A549 (cell line): ENCODE data around the gene BEX2. TPM values are rescaled to one million over a fixed set of nuclear protein-coding genes. Genes with fewer than 3 reads are reported as not detected.

Experiments used
- ATAC-seq, 2 experiments: fragments of 200-7000 bp in 1 of 2; fragments of >200 bp in 1 of 2; cut with Nextera tagmentation in 1 of 2; cut with Tn5 transposase in 1 of 2; 3 replicates each; pipeline versions ENCODE4 v1.8.0 to v1.9.1; 2018 to 2020; ENCODE audit warnings: mild to moderate bottlenecking in 1 of 2, moderate library complexity in 1 of 2
- CTCF ChIA-PET: fragments of 300-600 bp; sonication (Branson Sonifier 250); formaldehyde crosslinking; extraction: SDS; loops from one replicate; lab custom pipeline; 2021; ENCODE audit warnings: antibody characterized with exemption, inconsistent platforms; lab: Yijun Ruan, JAX
- POLR2A ChIA-PET: fragments of 350-600 bp; formaldehyde crosslinking; extraction: SDS; loops from one replicate; lab custom pipeline; 2021; ENCODE audit warnings: antibody characterized with exemption, inconsistent platforms; lab: Yijun Ruan, JAX
- DNase-seq, 2 experiments: peaks; one replicate each; pipeline versions ENCODE4 v3.0.0 to v3.0.0-alpha.2; 2011 to 2016; ENCODE audit warnings: low read depth in 1 of 2, low spot score in 1 of 2
- FAIRE-seq: peaks from 2 replicates; lab custom pipeline; 2011; peaks lifted over from hg19 to GRCh38; lab: Jason Lieb, UNC
- H3K27ac ChIP-seq, 2 experiments: fragments of >200 bp; sonication (Bioruptor Twin); formaldehyde crosslinking; 3 replicates each; pipeline ENCODE4 v1.5.1; 2016 to 2017
- H3K4me1 ChIP-seq: fragments of >200 bp; sonication (Bioruptor Twin); formaldehyde crosslinking; 3 replicates; pipeline ENCODE4 v1.6.1; 2016
- H3K4me2 ChIP-seq: fragments of >200 bp; sonication (Bioruptor Twin); formaldehyde crosslinking; 3 replicates; pipeline ENCODE4 v1.6.1; 2016
- H3K4me3 ChIP-seq: fragments of >200 bp; sonication (Bioruptor Twin); formaldehyde crosslinking; 3 replicates; pipeline ENCODE4 v1.5.1; 2016
- H3K9me3 ChIP-seq: fragments of >200 bp; sonication (Bioruptor Twin); formaldehyde crosslinking; 3 replicates; pipeline ENCODE4 v1.6.1; 2016
- ATOH8 ChIP-seq: fragments of 250-450 bp; sonication (Bioruptor Pico); IDR thresholded peaks from 2 replicates; pipeline ENCODE4 v1.5.0; 2020; ENCODE audit warnings: low read depth, mild to moderate bottlenecking, moderate library complexity
- BCL3 ChIP-seq: fragments of >200 bp; sonication (Bioruptor Twin); formaldehyde crosslinking; IDR thresholded peaks from 3 replicates; pipeline ENCODE4 v1.6.1; 2016
- BHLHE40 ChIP-seq: IDR thresholded peaks from 2 replicates; pipeline ENCODE4 v1.6.1; 2012; ENCODE audit warnings: low read depth, low read length, inconsistent platforms
- E2F6 ChIP-seq: IDR thresholded peaks from 2 replicates; pipeline ENCODE4 v1.6.1; 2012; ENCODE audit warnings: low read depth, borderline replicate concordance
- EHF ChIP-seq: fragments of 250-450 bp; sonication (Bioruptor Pico); IDR thresholded peaks from 2 replicates; pipeline ENCODE4 v1.5.0; 2020; ENCODE audit warnings: mild to moderate bottlenecking
- ESRRA ChIP-seq: fragments of 150-350 bp; IDR thresholded peaks from 2 replicates; pipeline ENCODE4 v1.6.1; 2014; ENCODE audit warnings: mild to moderate bottlenecking, low read length, borderline replicate concordance
- FOXS1 ChIP-seq: fragments of 250-450 bp; sonication (Bioruptor Pico); IDR thresholded peaks from 2 replicates; pipeline ENCODE4 v1.5.0; 2020; ENCODE audit warnings: mild to moderate bottlenecking, moderate library complexity
- GATA3 ChIP-seq: IDR thresholded peaks from 2 replicates; pipeline ENCODE4 v1.6.1; 2012; ENCODE audit warnings: borderline replicate concordance
- HOXA7 ChIP-seq: fragments of 250-450 bp; sonication (Bioruptor Pico); IDR thresholded peaks from 2 replicates; pipeline ENCODE4 v1.5.0; 2020; ENCODE audit warnings: mild to moderate bottlenecking, moderate library complexity
- HOXB13 ChIP-seq: fragments of 250-450 bp; sonication (Bioruptor Pico); IDR thresholded peaks from 2 replicates; pipeline ENCODE4 v1.5.0; 2020; ENCODE audit warnings: low read depth, mild to moderate bottlenecking, moderate library complexity
- JUN ChIP-seq, 2 experiments: fragments of >200 bp; sonication (Bioruptor Twin); formaldehyde crosslinking; IDR thresholded peaks; 2 replicates in 1 of 2; 3 replicates in 1 of 2; pipeline ENCODE4 v1.6.1; 2016 to 2017
- KDM5A ChIP-seq: fragments of 200-600 bp; sonication (generic); IDR thresholded peaks from 2 replicates; pipeline ENCODE4 v1.6.1; 2016; ENCODE audit warnings: antibody characterized with exemption, mild to moderate bottlenecking
- MYC ChIP-seq: IDR thresholded peaks from 2 replicates; pipeline ENCODE4 v1.6.1; 2012; ENCODE audit warnings: mild to moderate bottlenecking, inconsistent platforms, low read length, improper control_type of control experiment, borderline replicate concordance
- PBX3 ChIP-seq: IDR thresholded peaks from 2 replicates; pipeline ENCODE4 v1.6.1; 2012
- PHF8 ChIP-seq: fragments of 200-600 bp; sonication (generic); IDR thresholded peaks from 2 replicates; pipeline ENCODE4 v1.6.1; 2016; ENCODE audit warnings: low read depth, mild to moderate bottlenecking, antibody characterized with exemption, moderate library complexity, borderline replicate concordance
- POLR2A ChIP-seq: IDR thresholded peaks from 2 replicates; pipeline ENCODE4 v1.6.1; 2012; ENCODE audit warnings: mild to moderate bottlenecking, low read length
- RAD21 ChIP-seq, 2 experiments: fragments of >200 bp in 1 of 2; sonication (Bioruptor Twin) in 1 of 2; formaldehyde crosslinking in 1 of 2; IDR thresholded peaks in 1 of 2; conservative IDR thresholded peaks in 1 of 2; 2 replicates in 1 of 2; 3 replicates in 1 of 2; pipeline ENCODE4 v1.6.1; 2012 to 2018; ENCODE audit warnings: inconsistent platforms in 1 of 2
- RCOR1 ChIP-seq: fragments of 150-350 bp; IDR thresholded peaks from 2 replicates; pipeline ENCODE4 v1.6.1; 2014; ENCODE audit warnings: antibody characterized with exemption, low read length, low read depth
- SREBF2 ChIP-seq: fragments of 450-650 bp; IDR thresholded peaks from 2 replicates; pipeline ENCODE4 v1.6.1; 2014; ENCODE audit warnings: mild to moderate bottlenecking, moderate library complexity
- TP53 ChIP-seq: fragments of 250-450 bp; sonication (Bioruptor Pico); IDR thresholded peaks from 2 replicates; pipeline ENCODE4 v1.5.0; 2021; ENCODE audit warnings: mild to moderate bottlenecking, moderate library complexity
- USF2 ChIP-seq: fragments of 450-650 bp; IDR thresholded peaks from 2 replicates; pipeline ENCODE4 v1.6.1; 2014; ENCODE audit warnings: antibody characterized with exemption
- ZFP36 ChIP-seq: fragments of 450-650 bp; IDR thresholded peaks from 2 replicates; pipeline ENCODE4 v1.6.1; 2014; ENCODE audit warnings: borderline replicate concordance; ENCODE audit not compliant: partially characterized antibody
- WGBS: methylation state at CpG from one replicate; pipeline ENCODE4 v1.1.6; 2017; ENCODE audit errors: missing lambda C conversion rate; 5-methylcytosine and 5-hydroxymethylcytosine counted together
- polyA plus RNA-seq, 4 experiments: library from polyadenylated mRNA; depleted of rRNA in 3 of 4; stranded (reverse); fragments of >200 nt; fragmentation: RNase III in 1 of 4; extraction: RNeasy Plus Mini Kit Qiagen cat#74134 plus additional on column Dnase treatment in 1 of 4; gene quantifications; 2 replicates in 3 of 4; 3 replicates in 1 of 4; pipeline ENCODE4 v1.2.3, GENCODE V29; 2011 to 2017
- TF ChIP-seq, protein P1 (sequence below): fragments of 150-350 bp; IDR thresholded peaks from 2 replicates; pipeline ENCODE4 v1.6.1; 2014; ENCODE audit warnings: low read depth, mild to moderate bottlenecking, low read length

BEX2 gene
- polyA plus RNA-seq, 2 of the 4 experiments (the other 2 are of a cell fraction), result 3.2 to 19.8 TPM

DNA sequence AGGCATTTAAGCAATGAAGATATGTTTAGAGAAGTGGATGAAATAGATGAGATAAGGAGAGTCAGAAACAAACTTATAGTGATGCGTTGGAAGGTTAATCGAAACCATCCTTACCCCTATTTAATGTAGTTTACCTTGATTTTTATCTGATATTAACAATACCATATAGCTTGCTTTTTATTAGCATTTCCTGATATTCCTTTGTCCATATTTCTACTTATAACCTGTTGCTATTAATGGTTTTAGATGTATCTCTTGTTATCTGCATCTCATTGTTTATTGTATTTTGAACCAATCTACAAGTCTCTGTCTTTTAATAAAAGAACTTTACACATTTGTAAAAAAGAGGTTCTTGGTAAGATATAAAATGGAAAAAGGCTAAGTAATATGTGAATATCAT, 47.1 kb upstream of the BEX2 start:
- POLR2A ChIA-PET, result no interaction called here
- Histone ChIP-seq H3K9me3 (no peaks in the 10 kb centered on the region), H3K27ac (no peak overlapping the region), H3K4me2 (peak overlapping the region; percentile 89), H3K4me1 (peaks cover 24% of the 10 kb centered on the region), H3K4me3 (no peak overlapping the region; the same call in 2 of the 3 replicates)
- TF ChIP-seq MYC (no peak), BHLHE40 (no peak), ZFP36 (no peak), ESRRA (no peak), PBX3 (no peak), TP53 (no peak), EHF (CRISPR knock-in tag) (no peak), RAD21 (conservative IDR thresholded peaks at IDR 0.05 in 1 of 2, IDR thresholded peaks at IDR 0.05 in 1 of 2) (no peak), RCOR1 (no peak), HOXB13 (no peak)
- TF ChIP-seq, protein P1, sequence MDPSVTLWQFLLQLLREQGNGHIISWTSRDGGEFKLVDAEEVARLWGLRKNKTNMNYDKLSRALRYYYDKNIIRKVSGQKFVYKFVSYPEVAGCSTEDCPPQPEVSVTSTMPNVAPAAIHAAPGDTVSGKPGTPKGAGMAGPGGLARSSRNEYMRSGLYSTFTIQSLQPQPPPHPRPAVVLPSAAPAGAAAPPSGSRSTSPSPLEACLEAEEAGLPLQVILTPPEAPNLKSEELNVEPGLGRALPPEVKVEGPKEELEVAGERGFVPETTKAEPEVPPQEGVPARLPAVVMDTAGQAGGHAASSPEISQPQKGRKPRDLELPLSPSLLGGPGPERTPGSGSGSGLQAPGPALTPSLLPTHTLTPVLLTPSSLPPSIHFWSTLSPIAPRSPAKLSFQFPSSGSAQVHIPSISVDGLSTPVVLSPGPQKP, result no peak
- CTCF ChIA-PET, result interaction anchor here (1.3 to 1.8 kb wide), 2 partner anchors 17 to 106 kb away, joined by 4 to 6 read pairs; no protein-coding TSS in a partner anchor
- 96% methylated on average over 2 of the region's 2 CpGs for WGBS
- FAIRE-seq (peak; percentile 61), ATAC-seq (no peak), DNase-seq (no peak)

GRCh38 chrX:103356858-103357257, 46.1 kb upstream of the BEX2 start:
- Histone ChIP-seq H3K4me2 (peak overlapping the region; percentile 89), H3K4me1 (peaks cover 14% of the 10 kb centered on the region), H3K27ac (peak overlapping the region; percentile 81 to 85), H3K4me3 (peak overlapping the region; percentile 59), H3K9me3 (no peaks in the 10 kb centered on the region)
- ChIA-PET POLR2A (interaction anchor here (1.0 to 1.7 kb wide), 4 partner anchors 11 to 107 kb away, joined by 3 to 14 read pairs (median 6); partner anchors contain the start of gene BEX3), CTCF (interaction anchor here (0.6 to 1.7 kb wide), 3 partner anchors 13 to 131 kb away, joined by 5 to 7 read pairs (median 6); no protein-coding TSS in a partner anchor)
- 5% methylated on average over 12 of the region's 13 CpGs for WGBS
- DNase-seq, result no peak
- ATAC-seq, result peak; percentile 50 to 61; a peak in 4 of 6 replicates
- no peak for FAIRE-seq
- TF ChIP-seq FOXS1 (CRISPR knock-in tag) (no peak), ATOH8 (CRISPR knock-in tag) (no peak), GATA3 (no peak)
- TF ChIP-seq, protein P1, result no peak

DNA sequence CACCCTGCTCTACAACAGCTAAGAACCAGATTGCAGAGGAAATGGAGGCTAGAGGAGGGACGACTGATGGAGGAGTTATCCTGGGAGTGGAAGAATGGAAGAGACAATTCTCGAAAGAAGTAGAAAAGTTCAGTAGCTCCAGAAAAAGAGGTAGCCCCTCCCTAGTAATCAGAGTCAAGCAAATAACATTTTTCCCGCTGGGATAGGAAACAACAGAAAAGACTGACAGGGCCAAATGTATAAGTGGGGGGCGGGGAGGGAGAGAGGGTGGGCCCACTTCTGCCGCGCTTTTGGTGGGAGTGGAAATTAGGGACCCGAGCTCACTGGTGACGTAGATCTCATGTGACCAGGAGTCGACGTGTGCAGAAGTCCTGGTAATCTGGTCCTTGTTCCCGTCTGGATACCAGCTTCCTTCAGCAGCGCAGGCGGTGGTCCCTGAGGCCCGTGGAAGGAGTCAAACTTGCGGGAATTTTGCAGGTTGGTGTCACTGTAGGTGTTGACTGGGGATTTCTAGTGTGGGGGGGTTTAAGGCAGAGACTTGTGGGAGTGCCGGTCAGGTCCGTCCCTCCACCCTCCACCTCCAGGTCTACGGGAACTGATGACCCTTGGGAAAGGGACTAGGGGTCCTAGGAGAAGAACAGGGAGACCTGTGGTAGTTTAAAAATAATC, 45.5 kb upstream of the BEX2 start, which contains the start of gene TCEAL9:
TCEAL9 (plus strand) TSS at position 377 of the 669 bp plus-strand sequence. CDS start 1,179 bp downstream, outside the sequence.
- ChIA-PET CTCF (interaction anchor here (1.7 kb wide), 1 partner anchor 13 kb away, joined by 7 read pairs; no protein-coding TSS in a partner anchor), POLR2A (interaction anchor here (0.7 to 1.7 kb wide), 6 partner anchors 12 to 108 kb away, joined by 3 to 14 read pairs (median 5); partner anchors contain the start of gene BEX3)
- TF ChIP-seq HOXA7 (CRISPR knock-in tag) (no peak), RCOR1 (no peak), BCL3 (peak; percentile 62; the same call in 2 of the 3 replicates), JUN (IDR thresholded peaks at IDR 0.05) (peak in 1 of 2 experiments; percentile 56; a peak in 2 of 5 replicates), KDM5A (no peak), POLR2A (peak; percentile 71), GATA3 (no peak), RAD21 (conservative IDR thresholded peaks at IDR 0.05 in 1 of 2, IDR thresholded peaks at IDR 0.05 in 1 of 2) (no peak), SREBF2 (no peak), USF2 (0 out of 2 replicates have a peak, but pooled peaks have one; percentile 42), PHF8 (peak; percentile 37; the same call in 1 of the 2 replicates), E2F6 (0 out of 2 replicates have a peak, but pooled peaks have one; percentile 42)
- peak; percentile 96 to 97 for ATAC-seq
- Histone ChIP-seq H3K9me3 (no peaks in the 10 kb centered on the region), H3K4me3 (peak within 1 kb of the TSS; percentile 59), H3K27ac (peak within 1 kb of the TSS; percentile 81 to 85), H3K4me2 (peak within 1 kb of the TSS; percentile 89), H3K4me1 (peaks cover 8% of the 10 kb centered on the region)
- WGBS, result under 1% methylated on average over 17 of the region's 18 CpGs
- peak; percentile 47 to 74 for DNase-seq
- no peak for FAIRE-seq
